Liver (tissue), 9 donors: ENCODE measurements around the gene NTM. TPM values are rescaled to one million over a fixed set of nuclear protein-coding genes. Genes with fewer than 3 reads are reported as not detected.

Experiments
- DNase-seq: peaks from one replicate; pipeline ENCODE4 v3.0.0-alpha.2; 2017; ENCODE audit warnings: low spot score
- H3K27ac ChIP-seq, 2 donors: one replicate each; pipeline ENCODE4 v1.7.0; 2013; ENCODE audit warnings: inconsistent platforms in 2 of 2, low read length in 2 of 2, control low read depth in 1 of 2, low read depth in 1 of 2, mild to moderate bottlenecking in 1 of 2
- H3K27me3 ChIP-seq, 4 donors: one replicate each; pipeline versions ENCODE4 v1.6.1 to v1.7.0; 2013; ENCODE audit warnings: low read length in 3 of 4, inconsistent platforms in 1 of 4, mild to moderate bottlenecking in 1 of 4, moderate library complexity in 1 of 4; ENCODE audit not compliant: control insufficient read depth in 4 of 4, insufficient read depth in 4 of 4
- H3K36me3 ChIP-seq, 4 donors: one replicate each; pipeline versions ENCODE4 v1.6.1 to v1.7.0; 2013; ENCODE audit warnings: low read length in 3 of 4, mild to moderate bottlenecking in 3 of 4, low read depth in 1 of 4, moderate library complexity in 1 of 4; ENCODE audit not compliant: control insufficient read depth in 4 of 4, insufficient read depth in 3 of 4
- H3K4me1 ChIP-seq, 4 donors: one replicate each; pipeline versions ENCODE4 v1.6.1 to v1.7.0; 2013; ENCODE audit warnings: low read length in 3 of 4, mild to moderate bottlenecking in 3 of 4, moderate library complexity in 1 of 4; ENCODE audit not compliant: control insufficient read depth in 4 of 4, insufficient read depth in 4 of 4
- H3K4me3 ChIP-seq, 3 donors: one replicate each; pipeline versions ENCODE4 v1.6.1 to v1.7.0; 2013; ENCODE audit warnings: low read length in 3 of 3, control low read depth in 1 of 3, low read depth in 1 of 3, mild to moderate bottlenecking in 1 of 3
- H3K9ac ChIP-seq, 2 donors: one replicate each; pipeline ENCODE4 v1.7.0; 2013; ENCODE audit warnings: low read length in 2 of 2, mild to moderate bottlenecking in 2 of 2, moderate library complexity in 2 of 2, control low read depth in 1 of 2, low read depth in 1 of 2
- H3K9me3 ChIP-seq, 4 donors: one replicate each; pipeline versions ENCODE4 v1.6.1 to v1.7.0; 2013; ENCODE audit warnings: low read length in 3 of 4; ENCODE audit not compliant: control insufficient read depth in 4 of 4
- EGR1 ChIP-seq, 2 donors: IDR thresholded peaks; 2 replicates each; pipeline ENCODE4 v1.6.1; 2016 to 2018; ENCODE audit warnings: antibody characterized with exemption in 2 of 2, low read depth in 2 of 2
- FOXA2 ChIP-seq: IDR thresholded peaks from 2 replicates; pipeline ENCODE4 v1.6.1; 2016; ENCODE audit warnings: antibody characterized with exemption
- GABPA ChIP-seq, 2 donors: IDR thresholded peaks in 1 of 2; conservative IDR thresholded peaks in 1 of 2; 2 replicates each; pipeline ENCODE4 v1.6.1; 2016; ENCODE audit warnings: antibody characterized with exemption in 2 of 2, mild to moderate bottlenecking in 1 of 2, moderate library complexity in 1 of 2
- HNF4A ChIP-seq, 2 donors: conservative IDR thresholded peaks; 2 replicates each; pipeline ENCODE4 v1.6.1; 2016; ENCODE audit warnings: antibody characterized with exemption in 2 of 2, mild to moderate bottlenecking in 2 of 2
- JUND ChIP-seq, 2 donors: IDR thresholded peaks; 2 replicates each; pipeline ENCODE4 v1.6.1; 2016; ENCODE audit warnings: antibody characterized with exemption in 2 of 2
- NR2F2 ChIP-seq: IDR thresholded peaks from 2 replicates; pipeline ENCODE4 v1.6.1; 2016; ENCODE audit warnings: antibody characterized with exemption
- RAD21 ChIP-seq, 2 donors: IDR thresholded peaks; 2 replicates each; pipeline ENCODE4 v1.6.1; 2016; ENCODE audit warnings: antibody characterized with exemption in 2 of 2, mild to moderate bottlenecking in 2 of 2
- RXRA ChIP-seq, 2 donors: IDR thresholded peaks; 2 replicates each; pipeline ENCODE4 v1.6.1; 2017 to 2018; ENCODE audit warnings: antibody characterized with exemption in 2 of 2, mild to moderate bottlenecking in 1 of 2
- SP1 ChIP-seq: IDR thresholded peaks from 2 replicates; pipeline ENCODE4 v1.6.1; 2018; ENCODE audit warnings: antibody characterized with exemption, mild to moderate bottlenecking
- TAF1 ChIP-seq: conservative IDR thresholded peaks from 2 replicates; pipeline ENCODE4 v1.6.1; 2016; ENCODE audit warnings: antibody characterized with exemption, mild to moderate bottlenecking
- YY1 ChIP-seq: IDR thresholded peaks from 2 replicates; pipeline ENCODE4 v1.6.1; 2016; ENCODE audit warnings: antibody characterized with exemption, mild to moderate bottlenecking
- WGBS: extraction: QIAGEN DNeasy Blood & Tissue Kit; methylation state at CpG from one replicate; pipeline ENCODE4 v1.1.7; 2013; 5-methylcytosine and 5-hydroxymethylcytosine counted together
- polyA plus RNA-seq, 2 donors: library from polyadenylated mRNA; stranded (reverse) in 1 of 2; unstranded in 1 of 2; fragments of 200-250 nt in 1 of 2; fragments of >200 nt in 1 of 2; fragmentation: Nextera tagmentation in 1 of 2; extraction: Ambion mirVana in 1 of 2; gene quantifications; one replicate each; pipeline versions ENCODE4 v1.2.1 to v1.2.3, GENCODE V29; 2013 to 2015
- total RNA-seq, 2 donors: library from RNA; depleted of rRNA; stranded (reverse); fragments of >200 nt; gene quantifications; one replicate each; pipeline ENCODE4 v1.2.3, GENCODE V29; 2014
- TF ChIP-seq, protein P1 (sequence below): fragments of 150-350 bp; IDR thresholded peaks from 2 replicates; pipeline ENCODE4 v1.5.1; 2017; ENCODE audit warnings: improper control_type of control experiment, low read depth, low read length; ENCODE audit not compliant: missing input control
- TF ChIP-seq, protein P2 (sequence below): IDR thresholded peaks from 2 replicates; pipeline ENCODE4 v1.6.1; 2016; ENCODE audit warnings: antibody characterized with exemption, mild to moderate bottlenecking
- TF ChIP-seq, protein P3 (sequence below): IDR thresholded peaks from 2 replicates; pipeline ENCODE4 v1.6.1; 2016; ENCODE audit warnings: antibody characterized with exemption
- TF ChIP-seq, protein P4 (sequence below): IDR thresholded peaks from 2 replicates; pipeline ENCODE4 v1.6.1; 2016; ENCODE audit warnings: antibody characterized with exemption
- donor health status: healthy.
- donor health status: healthy.
- donor health status: healthy.
- donor health status: healthy.
- donor health status: healthy.

NTM gene
- total and polyA plus RNA-seq, 4 donors, result 0.08 to 1.1 (median 0.08) TPM; not detected in 1

DNA sequence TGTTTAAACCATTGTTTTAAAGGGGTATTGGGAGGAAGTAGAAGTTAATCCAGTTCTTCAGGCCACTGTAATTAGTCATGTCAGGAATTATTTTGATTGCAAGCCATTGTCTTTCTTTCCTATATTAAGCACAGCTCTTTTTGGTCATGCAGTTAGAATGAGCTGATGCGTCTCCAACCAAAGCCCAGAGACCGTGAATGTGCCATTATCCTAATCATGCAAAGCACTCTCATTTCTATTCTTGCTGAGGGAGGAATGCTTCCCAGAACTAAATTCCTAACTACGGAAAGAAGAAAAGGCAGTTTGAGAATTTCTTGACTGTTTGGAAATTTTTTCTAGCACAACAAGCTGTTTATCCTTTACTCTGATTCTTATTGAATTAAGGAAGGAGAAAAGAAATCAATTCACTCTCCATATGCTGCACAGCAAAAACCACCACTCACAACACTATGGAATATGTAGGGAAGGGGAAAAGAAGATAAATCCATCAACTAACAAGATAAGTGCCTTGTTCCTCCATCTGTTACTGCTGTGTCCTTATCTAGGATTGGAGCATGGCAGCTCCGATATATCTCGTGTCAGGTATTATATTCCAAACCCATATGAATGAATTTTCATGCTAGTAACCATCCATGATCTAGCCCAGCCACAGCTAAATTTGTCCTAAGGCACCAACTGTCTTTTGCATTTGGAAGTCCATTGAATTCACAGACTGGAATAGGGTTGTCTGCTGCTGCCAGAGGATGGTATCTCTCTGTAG lies 70.8 kb downstream of the NTM start:
- H3K4me1 ChIP-seq, result no peaks in the 10 kb centered on the region
- no peak for TF ChIP-seq SP1
- no peak for TF ChIP-seq FOXA2
- TF ChIP-seq RAD21 (IDR thresholded peaks at IDR 0.05), result no peak
- no peak for TF ChIP-seq EGR1 (IDR thresholded peaks at IDR 0.05; ENCODE audit: low read depth in 2 of 2)
- TF ChIP-seq RXRA (IDR thresholded peaks at IDR 0.05), result no peak
- TF ChIP-seq, protein P1, sequence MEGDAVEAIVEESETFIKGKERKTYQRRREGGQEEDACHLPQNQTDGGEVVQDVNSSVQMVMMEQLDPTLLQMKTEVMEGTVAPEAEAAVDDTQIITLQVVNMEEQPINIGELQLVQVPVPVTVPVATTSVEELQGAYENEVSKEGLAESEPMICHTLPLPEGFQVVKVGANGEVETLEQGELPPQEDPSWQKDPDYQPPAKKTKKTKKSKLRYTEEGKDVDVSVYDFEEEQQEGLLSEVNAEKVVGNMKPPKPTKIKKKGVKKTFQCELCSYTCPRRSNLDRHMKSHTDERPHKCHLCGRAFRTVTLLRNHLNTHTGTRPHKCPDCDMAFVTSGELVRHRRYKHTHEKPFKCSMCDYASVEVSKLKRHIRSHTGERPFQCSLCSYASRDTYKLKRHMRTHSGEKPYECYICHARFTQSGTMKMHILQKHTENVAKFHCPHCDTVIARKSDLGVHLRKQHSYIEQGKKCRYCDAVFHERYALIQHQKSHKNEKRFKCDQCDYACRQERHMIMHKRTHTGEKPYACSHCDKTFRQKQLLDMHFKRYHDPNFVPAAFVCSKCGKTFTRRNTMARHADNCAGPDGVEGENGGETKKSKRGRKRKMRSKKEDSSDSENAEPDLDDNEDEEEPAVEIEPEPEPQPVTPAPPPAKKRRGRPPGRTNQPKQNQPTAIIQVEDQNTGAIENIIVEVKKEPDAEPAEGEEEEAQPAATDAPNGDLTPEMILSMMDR, result no peak
- TF ChIP-seq, protein P2, sequence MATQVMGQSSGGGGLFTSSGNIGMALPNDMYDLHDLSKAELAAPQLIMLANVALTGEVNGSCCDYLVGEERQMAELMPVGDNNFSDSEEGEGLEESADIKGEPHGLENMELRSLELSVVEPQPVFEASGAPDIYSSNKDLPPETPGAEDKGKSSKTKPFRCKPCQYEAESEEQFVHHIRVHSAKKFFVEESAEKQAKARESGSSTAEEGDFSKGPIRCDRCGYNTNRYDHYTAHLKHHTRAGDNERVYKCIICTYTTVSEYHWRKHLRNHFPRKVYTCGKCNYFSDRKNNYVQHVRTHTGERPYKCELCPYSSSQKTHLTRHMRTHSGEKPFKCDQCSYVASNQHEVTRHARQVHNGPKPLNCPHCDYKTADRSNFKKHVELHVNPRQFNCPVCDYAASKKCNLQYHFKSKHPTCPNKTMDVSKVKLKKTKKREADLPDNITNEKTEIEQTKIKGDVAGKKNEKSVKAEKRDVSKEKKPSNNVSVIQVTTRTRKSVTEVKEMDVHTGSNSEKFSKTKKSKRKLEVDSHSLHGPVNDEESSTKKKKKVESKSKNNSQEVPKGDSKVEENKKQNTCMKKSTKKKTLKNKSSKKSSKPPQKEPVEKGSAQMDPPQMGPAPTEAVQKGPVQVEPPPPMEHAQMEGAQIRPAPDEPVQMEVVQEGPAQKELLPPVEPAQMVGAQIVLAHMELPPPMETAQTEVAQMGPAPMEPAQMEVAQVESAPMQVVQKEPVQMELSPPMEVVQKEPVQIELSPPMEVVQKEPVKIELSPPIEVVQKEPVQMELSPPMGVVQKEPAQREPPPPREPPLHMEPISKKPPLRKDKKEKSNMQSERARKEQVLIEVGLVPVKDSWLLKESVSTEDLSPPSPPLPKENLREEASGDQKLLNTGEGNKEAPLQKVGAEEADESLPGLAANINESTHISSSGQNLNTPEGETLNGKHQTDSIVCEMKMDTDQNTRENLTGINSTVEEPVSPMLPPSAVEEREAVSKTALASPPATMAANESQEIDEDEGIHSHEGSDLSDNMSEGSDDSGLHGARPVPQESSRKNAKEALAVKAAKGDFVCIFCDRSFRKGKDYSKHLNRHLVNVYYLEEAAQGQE, result no peak
- TF ChIP-seq YY1, result no peak
- TF ChIP-seq, protein P3, sequence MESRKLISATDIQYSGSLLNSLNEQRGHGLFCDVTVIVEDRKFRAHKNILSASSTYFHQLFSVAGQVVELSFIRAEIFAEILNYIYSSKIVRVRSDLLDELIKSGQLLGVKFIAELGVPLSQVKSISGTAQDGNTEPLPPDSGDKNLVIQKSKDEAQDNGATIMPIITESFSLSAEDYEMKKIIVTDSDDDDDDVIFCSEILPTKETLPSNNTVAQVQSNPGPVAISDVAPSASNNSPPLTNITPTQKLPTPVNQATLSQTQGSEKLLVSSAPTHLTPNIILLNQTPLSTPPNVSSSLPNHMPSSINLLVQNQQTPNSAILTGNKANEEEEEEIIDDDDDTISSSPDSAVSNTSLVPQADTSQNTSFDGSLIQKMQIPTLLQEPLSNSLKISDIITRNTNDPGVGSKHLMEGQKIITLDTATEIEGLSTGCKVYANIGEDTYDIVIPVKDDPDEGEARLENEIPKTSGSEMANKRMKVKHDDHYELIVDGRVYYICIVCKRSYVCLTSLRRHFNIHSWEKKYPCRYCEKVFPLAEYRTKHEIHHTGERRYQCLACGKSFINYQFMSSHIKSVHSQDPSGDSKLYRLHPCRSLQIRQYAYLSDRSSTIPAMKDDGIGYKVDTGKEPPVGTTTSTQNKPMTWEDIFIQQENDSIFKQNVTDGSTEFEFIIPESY, result no peak
- TF ChIP-seq GABPA (IDR thresholded peaks at IDR 0.05 in 1 of 2, conservative IDR thresholded peaks at IDR 0.05 in 1 of 2), result no peak
- no peak for TF ChIP-seq JUND (IDR thresholded peaks at IDR 0.05)
- TF ChIP-seq, protein P4, sequence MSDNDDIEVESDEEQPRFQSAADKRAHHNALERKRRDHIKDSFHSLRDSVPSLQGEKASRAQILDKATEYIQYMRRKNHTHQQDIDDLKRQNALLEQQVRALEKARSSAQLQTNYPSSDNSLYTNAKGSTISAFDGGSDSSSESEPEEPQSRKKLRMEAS, result no peak
- TF ChIP-seq NR2F2, result no peak
- no peak for TF ChIP-seq TAF1
- TF ChIP-seq HNF4A (conservative IDR thresholded peaks at IDR 0.05), result no peak
- DNase-seq, result no peak
- H3K36me3 ChIP-seq, result no peaks in the 10 kb centered on the region
- H3K9me3 ChIP-seq, result peaks cover 0 to 2% (median under 1%) of the 10 kb centered on the region in 4 donors
- H3K27ac ChIP-seq, result no peak overlapping the region
- 80% methylated on average over 5 of the region's 5 CpGs for WGBS
- no peak overlapping the region for H3K4me3 ChIP-seq
- H3K9ac ChIP-seq, result no peak overlapping the region
- H3K27me3 ChIP-seq, result no peaks in the 10 kb centered on the region
